MM.1S (cell line): ENCODE measurements around the gene TRABD2B.

Experiments
- CTCF ChIP-seq: fragments of 300-600 bp; sonication (generic); IDR thresholded peaks from 2 replicates; pipeline ENCODE4 v1.5.1; 2016; ENCODE audit warnings: antibody characterized with exemption, low read length, mixed read lengths
- EZH2 ChIP-seq: fragments of 300-600 bp; sonication (generic); optimal IDR thresholded peaks from 2 replicates; pipeline ENCODE3; 2017; ENCODE audit warnings: low read depth, mild to moderate bottlenecking, antibody characterized with exemption, low read length, mixed read lengths
- EZH2phosphoT487 ChIP-seq: fragments of 300-600 bp; sonication (generic); IDR thresholded peaks from 2 replicates; pipeline ENCODE4 v1.6.1; 2018; ENCODE audit warnings: antibody characterized with exemption, low read length

DNA sequence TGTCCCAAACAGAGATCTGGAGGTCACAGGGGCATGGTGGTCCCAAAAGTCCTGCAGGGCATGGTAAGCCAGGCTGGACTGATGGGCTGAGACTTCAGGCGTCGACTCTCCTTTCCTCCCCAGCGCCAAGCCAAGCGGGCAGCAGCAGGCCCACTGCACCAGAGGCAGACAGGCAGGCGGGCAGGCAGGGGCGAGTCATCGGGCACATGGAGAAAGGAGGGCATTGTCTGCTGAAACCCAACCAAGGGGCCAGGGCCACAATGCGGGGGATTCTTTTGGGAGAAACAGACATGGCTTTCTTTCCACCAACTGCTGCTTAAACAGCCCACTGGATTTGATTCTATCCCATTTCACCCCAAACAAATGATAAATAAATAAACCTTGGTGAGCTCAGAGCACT, 46.2 kb downstream of the TRABD2B start:
- no peak for TF ChIP-seq CTCF
- no peak for TF ChIP-seq EZH2
- no peak for TF ChIP-seq EZH2phosphoT487
